MV-4-11 (cell line): ENCODE measurements around the gene CDAN1.
A peak's percentile ranks its signal among the peaks of the same experiment; 100 is the strongest.
"Not testable (repeated sequence)": the region's sequence is repeated elsewhere in the genome, so short reads cannot be mapped to it uniquely, and the experiment has no call there.

ENCODE experiments used
- DNase-seq: peaks from one replicate; lab custom pipeline; 2025; lab: John Stamatoyannopoulos, UW

Gene CDAN1

DNA sequence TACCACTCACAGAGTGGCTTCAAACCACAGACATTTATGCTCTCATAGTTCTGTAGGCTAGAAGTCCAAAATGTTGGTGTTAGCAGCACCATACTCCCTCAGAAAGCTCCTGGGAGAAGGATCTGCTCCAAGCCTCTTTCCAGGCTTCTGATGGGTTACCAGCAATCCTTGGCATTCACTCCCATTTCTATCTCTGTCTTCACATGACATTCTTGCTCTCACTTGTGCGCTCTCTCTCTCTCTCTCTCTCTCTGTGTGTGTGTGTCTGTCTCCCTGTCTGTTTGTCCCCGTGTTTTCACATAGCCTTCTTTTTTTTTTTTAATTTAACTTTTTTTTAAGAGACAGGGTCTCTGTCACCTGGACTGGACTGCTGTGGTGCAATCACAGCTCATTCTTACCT lies 26.3 kb downstream of the CDAN1 start:
- no peak for DNase-seq

DNA sequence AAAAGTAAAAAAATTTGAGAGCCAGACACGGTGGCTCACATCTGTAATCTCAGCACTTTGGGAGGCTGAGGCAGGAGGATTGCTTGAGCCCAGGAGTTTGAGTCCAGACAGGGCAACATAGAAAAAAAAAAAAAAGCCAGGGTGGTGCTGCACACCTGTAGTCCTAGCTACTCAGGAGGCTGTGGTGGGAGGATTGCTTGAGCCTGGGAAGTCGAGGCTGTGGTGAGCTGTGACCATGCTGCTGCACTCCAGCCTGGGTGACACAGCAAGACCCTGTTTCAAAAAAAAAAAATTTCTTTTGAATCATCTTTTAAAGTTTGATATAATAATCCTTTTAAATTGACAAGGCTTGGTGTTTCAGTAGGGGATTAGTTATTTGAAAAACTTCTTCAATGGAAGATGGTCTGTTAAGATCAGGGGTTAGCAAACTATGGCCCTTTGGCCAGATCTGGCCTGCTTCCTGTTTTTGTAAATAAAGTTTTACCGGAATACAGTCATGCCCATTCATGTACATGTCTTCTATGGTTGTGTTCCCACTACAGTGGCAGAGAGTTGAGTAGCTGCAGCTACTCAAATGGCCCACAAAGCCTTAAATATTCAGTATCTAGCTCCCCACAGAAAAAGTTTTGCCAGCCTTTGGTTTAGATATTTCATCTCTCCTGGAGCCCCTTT lies 28.9 kb downstream of the CDAN1 start:
- peak; percentile 25 for DNase-seq

GRCh38 chr15:42707068-42707467 lies 29.9 kb downstream of the CDAN1 start:
- DNase-seq: no peak

GRCh38 chr15:42705336-42705735 lies 31.6 kb downstream of the CDAN1 start:
- DNase-seq: no peak

GRCh38 chr15:42704492-42704926 lies 32.4 kb downstream of the CDAN1 start:
- DNase-seq: peak; percentile 37

DNA sequence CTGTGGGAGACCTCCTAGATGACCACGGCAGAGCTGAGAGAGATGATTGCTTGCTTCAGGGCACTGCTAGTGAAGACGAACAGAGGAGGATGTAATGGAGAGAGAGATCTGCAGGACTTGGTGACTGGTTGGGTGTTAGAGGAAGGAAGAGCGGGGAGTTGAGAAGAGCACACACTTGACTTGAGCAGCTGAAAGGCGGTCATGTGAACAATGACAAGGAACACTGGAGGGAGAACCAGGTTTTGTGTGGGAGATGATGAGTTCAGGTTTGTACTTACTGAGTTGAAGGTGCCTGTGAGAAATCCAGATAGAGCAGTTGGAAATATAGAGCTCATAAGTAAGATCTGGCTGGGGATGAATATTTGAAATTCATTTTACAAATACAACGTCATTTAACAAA lies 40.3 kb downstream of the CDAN1 start:
- no peak for DNase-seq

- no peak for DNase-seq
These were observed 41.3 kb downstream of the CDAN1 start for GRCh38 chr15:42695527-42696071.

DNA sequence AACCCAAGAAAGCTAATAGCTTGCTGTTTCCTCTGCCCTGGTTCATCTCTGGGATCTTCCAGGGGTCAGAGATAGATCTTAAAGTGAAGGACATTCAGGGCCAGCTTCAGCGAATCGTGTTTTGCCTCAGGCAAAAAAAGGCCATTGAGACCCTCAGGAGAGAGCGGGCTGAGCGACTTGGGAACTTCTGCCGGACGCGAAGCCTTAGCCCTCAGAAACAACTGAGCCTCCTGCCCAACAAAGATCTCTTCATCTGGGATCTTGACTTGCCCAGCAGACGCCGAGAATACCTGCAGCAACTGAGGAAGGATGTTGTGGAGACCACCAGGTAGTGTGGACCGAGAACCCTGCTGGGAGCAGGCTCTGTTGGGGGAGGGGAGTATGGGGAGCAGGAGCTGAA lies 42.5 kb downstream of the CDAN1 start:
- DNase-seq: no peak

DNA sequence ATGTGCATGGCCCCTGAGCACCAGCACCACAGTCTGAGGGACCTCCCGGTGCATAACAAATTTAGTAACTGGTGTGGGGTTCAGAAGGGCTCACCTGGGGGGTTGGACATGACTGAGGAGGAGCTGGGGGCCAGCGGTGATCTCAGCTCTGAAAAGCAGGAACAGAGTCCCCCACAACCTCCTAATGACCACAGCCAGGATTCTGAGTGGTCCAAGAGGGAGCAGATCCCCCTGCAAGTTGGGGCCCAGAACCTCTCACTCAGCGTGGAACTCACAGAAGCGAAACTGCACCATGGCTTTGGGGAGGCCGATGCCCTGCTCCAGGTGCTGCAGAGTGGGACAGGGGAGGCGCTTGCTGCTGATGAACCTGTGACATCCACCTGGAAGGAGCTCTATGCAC lies 43.0 kb downstream of the CDAN1 start:
- DNase-seq: no peak

DNA sequence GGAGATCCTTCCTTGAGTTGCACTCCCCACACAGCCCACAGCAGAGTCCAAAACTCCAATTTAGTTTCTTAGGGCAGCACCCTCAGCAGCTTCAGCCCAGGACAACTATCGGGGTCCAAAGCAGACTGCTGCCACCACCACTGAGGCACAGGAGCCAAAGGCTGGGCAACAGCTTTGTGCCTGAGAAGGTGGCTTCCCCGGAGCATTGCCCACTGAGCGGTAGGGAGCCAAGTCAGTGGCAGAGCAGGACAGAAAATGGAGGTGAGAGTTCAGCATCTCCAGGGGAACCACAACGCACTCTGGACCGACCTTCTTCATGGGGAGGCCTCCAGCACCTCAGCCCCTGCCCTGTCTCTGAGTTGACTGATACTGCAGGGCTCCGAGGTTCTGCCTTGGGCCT lies 43.4 kb downstream of the CDAN1 start:
- DNase-seq: no peak

DNA sequence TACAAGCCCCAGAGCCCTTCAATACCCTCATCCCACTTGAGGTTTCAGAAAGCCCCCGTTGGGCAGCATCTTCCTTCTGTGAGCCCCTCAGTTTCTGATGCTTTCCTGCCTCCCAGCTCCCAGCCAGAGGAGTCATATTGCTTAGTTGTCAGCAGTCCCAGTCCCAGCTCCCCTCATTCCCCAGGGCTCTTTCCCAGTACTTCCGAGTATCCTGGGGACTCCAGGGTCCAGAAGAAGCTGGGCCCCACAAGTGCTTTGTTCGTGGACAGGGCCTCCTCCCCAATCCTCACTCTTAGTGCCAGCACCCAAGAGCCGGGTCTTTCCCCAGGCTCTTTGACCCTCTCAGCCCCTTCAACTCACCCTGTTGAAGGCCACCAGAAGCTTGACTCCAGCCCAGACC lies 43.9 kb downstream of the CDAN1 start:
- no peak for DNase-seq

- no peak for DNase-seq
These were observed 44.4 kb downstream of the CDAN1 start for GRCh38 chr15:42692536-42692935.

GRCh38 chr15:42691770-42692169 lies 45.2 kb downstream of the CDAN1 start:
- DNase-seq: no peak

DNA sequence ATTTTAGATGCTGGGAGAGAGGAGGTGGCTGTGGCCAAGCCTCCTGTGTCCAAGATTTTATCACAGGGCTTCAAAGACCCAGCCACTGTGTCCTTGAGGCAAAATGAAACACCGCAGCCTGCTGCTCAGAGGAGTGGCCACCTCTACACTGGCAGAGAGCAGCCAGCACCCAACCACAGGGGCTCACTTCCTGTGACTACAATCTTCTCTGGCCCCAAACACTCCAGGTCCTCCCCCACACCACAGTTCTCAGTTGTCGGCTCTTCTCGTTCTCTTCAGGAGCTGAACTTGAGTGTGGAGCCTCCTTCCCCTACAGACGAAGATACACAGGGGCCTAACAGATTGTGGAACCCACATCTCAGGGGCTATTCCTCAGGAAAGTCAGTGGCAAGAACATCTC lies 45.6 kb downstream of the CDAN1 start:
- peak; percentile 49 for DNase-seq

GRCh38 chr15:42688301-42688700 lies 48.6 kb downstream of the CDAN1 start:
- no peak for DNase-seq

GRCh38 chr15:42687740-42688139 lies 49.2 kb downstream of the CDAN1 start:
- no peak for DNase-seq

GRCh38 chr15:42686281-42686680 lies 50.6 kb downstream of the CDAN1 start:
- no peak for DNase-seq

DNA sequence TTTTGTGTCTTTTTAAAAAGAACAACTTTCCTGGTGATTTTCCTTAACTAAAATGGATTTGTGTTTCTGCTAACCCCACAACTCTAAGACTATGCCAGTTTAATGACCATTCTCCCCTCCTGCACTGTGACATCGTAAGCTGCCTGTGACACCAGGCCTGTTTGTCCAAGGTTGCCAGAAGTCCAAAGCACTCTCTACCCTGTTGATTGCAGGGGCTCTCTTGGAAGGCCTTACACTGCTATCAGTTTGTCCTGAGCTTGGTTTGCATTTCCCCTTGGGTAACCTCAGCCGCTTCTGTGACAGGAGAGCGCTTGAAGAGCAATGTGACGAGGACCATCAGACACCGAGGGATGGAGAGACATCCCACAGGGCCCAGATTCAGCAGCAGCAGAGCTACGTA lies 55.8 kb downstream of the CDAN1 start:
- DNase-seq: no peak

GRCh38 chr15:42680142-42680482 lies 56.8 kb downstream of the CDAN1 start:
- not testable (repeated sequence) for DNase-seq

DNA sequence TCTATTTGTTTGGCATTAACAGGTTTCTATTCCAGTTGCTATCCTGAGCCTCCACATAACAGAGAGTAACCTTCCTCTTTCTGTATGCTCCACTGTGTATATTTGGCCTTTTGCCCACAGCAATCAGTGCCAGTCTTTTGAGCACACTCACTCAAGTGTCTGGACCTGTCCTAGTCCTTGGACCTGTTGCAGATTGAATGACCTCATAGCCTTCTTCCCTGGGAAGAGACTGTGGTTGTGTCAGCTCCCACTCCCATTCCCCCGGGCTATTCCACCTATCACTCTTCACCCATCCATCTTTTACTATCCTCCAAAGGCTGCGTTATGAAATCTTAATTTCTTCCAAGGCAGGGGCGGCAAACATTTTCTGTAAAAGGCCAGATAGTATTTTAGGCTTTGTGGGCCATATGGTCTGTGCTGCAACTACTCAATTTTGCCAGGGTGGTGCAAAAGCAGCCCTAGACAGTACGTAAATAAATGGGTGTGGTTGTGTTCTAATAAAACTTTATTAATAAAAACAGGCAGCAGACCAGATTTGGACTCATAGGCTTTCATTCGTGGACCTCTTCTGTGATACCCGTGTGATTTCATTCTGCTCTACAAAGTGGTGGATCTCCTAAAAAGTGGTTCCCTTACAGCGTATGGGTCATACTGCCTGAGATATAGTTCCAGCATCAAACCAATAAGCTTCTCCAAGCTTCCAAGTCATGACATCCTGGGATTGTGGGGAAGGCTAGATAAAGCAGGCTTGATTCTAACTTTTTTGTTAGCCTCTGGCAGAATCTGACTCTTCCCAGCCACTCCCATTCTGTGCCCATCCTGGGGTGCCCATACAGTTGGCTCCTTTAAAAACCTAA lies 57.4 kb downstream of the CDAN1 start:
- DNase-seq: peak; percentile 22

GRCh38 chr15:42675021-42675420 lies 61.9 kb downstream of the CDAN1 start:
- DNase-seq: no peak

DNA sequence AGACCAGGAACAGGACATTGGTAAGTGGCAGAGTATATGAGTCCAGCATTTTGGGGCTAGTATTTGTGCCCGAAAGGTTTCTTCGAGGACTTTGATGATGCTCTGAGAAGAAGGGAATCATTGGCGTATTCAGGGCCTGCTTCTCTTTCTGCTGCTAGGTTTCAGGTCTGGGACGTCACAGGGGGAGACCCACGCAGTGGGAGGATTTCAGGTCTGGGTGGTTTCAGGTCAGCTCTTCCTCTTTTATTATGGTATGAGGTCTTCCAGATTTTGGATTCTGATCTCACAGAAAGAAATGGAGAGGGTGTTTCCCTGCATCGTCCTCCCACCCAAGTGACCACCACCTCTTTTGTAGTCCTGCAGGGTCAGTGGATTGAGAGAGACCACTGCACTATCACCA lies 62.5 kb downstream of the CDAN1 start:
- no peak for DNase-seq
